Spleen (tissue), 7 donors: ENCODE data around the gene HOXD10.

Experiments used
- CTCF ChIP-seq, 11 experiments: fragments of 200-600 bp in 7 of 11; fragments of 450-650 bp in 4 of 11; sonication (generic) in 4 of 11; IDR thresholded peaks in 8 of 11; conservative IDR thresholded peaks in 3 of 11; 1 replicate in 7 of 11; 2 replicates in 4 of 11; pipeline versions ENCODE4 v1.4.0 to v1.8.0; 2016 to 2021; ENCODE audit warnings: antibody characterized with exemption in 11 of 11, inconsistent platforms in 4 of 11, mild to moderate bottlenecking in 1 of 11
- POLR2A ChIP-seq, 3 donors: fragments of 450-650 bp; IDR thresholded peaks; one replicate each; pipeline ENCODE4 v1.5.1; 2017; ENCODE audit warnings: antibody characterized with exemption in 3 of 3, mild to moderate bottlenecking in 1 of 3
- donor health status: DM: no; HTN: no; CAD: no; lungs with moderate emphysema.
- donor health status: DM: no; HTN: no; CAD: no.
- donor health status: DM: no; HTN: no; CAD: no.

GRCh38 chr2:176106581-176107539 lies 9.7 kb upstream of the HOXD10 start, which contains the start of gene HOXD11:
- no peak for TF ChIP-seq CTCF (IDR thresholded peaks at IDR 0.05 in 8 of 11, conservative IDR thresholded peaks at IDR 0.05 in 3 of 11)
- TF ChIP-seq POLR2A (IDR thresholded peaks at IDR 0.05) = no peak
